Pancreas (tissue), 10 donors: ENCODE measurements around the gene GPR89A. TPM values are rescaled to one million over a fixed set of nuclear protein-coding genes. Genes with fewer than 3 reads are reported as not detected.
A peak's percentile ranks its signal among the peaks of the same experiment; 100 is the strongest.
"Not testable (repeated sequence)": the region's sequence is repeated elsewhere in the genome, so short reads cannot be mapped to it uniquely, and the experiment has no call there.

Experiments
- ATAC-seq, 4 donors: fragments of 200-7000 bp; cut with Tn5 transposase; one replicate each; pipeline versions ENCODE4 v1.8.0 to v1.9.1; 2020; ENCODE audit warnings: mild to moderate bottlenecking in 4 of 4, moderate library complexity in 4 of 4
- DNase-seq, 6 donors: peaks; one replicate each; pipeline ENCODE4 v3.0.0-alpha.2; 2020
- FAIRE-seq: peaks from 2 replicates; lab custom pipeline; 2012; peaks lifted over from hg19 to GRCh38; lab: Jason Lieb, UNC
- H3K27ac ChIP-seq, 4 donors: fragments of 200-600 bp; sonication (generic); 1 replicate in 3 of 4; 2 replicates in 1 of 4; pipeline versions ENCODE4 v1.5.0 to v1.8.0; 2020
- H3K27me3 ChIP-seq, 4 donors: fragments of 200-600 bp; one replicate each; pipeline ENCODE4 v1.8.0; 2021
- H3K36me3 ChIP-seq, 3 donors: fragments of 200-600 bp; sonication (generic) in 1 of 3; one replicate each; pipeline versions ENCODE4 v1.5.0 to v1.8.0; 2020 to 2021
- H3K4me1 ChIP-seq, 3 donors: fragments of 200-600 bp; one replicate each; pipeline ENCODE4 v1.8.0; 2021
- H3K4me3 ChIP-seq, 4 donors: fragments of 200-600 bp; sonication (generic) in 2 of 4; one replicate each; pipeline versions ENCODE4 v1.5.0 to v1.8.0; 2020 to 2021
- H3K9me3 ChIP-seq, 4 donors: fragments of 200-600 bp; one replicate each; pipeline ENCODE4 v1.8.0; 2021
- WGBS, 2 donors: extraction: QIAGEN DNeasy Blood & Tissue Kit; methylation state at CpG; one replicate each; pipeline ENCODE4 v1.1.7; 2013; 5-methylcytosine and 5-hydroxymethylcytosine counted together
- intact Hi-C, 3 donors: fragments of 100-400 bp; cut with DNase I; formaldehyde crosslinking; loops; one replicate each; pipeline versions ENCODE4 v1.11.1 to v1.14.2; 2022
- polyA plus RNA-seq, 2 donors: library from polyadenylated mRNA; stranded (reverse); fragments of 200-250 nt; gene quantifications; one replicate each; pipeline ENCODE4 v1.2.3, GENCODE V29; 2013
- total RNA-seq, 6 donors: library from RNA; stranded (reverse); fragmentation: NEBNext Ultra II Directional in 4 of 6; extraction: Animal tissue kit (Norgen Biotek cat#: 25700) in 4 of 6; gene quantifications; one replicate each; pipeline versions ENCODE4 v1.2.1 to v1.2.4, GENCODE V29; 2021 to 2023
- TF ChIP-seq, protein P1 (sequence below), 4 donors: fragments of 200-600 bp; sonication (generic) in 3 of 4; IDR thresholded peaks; one replicate each; pipeline versions ENCODE4 v1.5.0 to v1.8.0; 2021; ENCODE audit warnings: antibody characterized with exemption in 4 of 4
- donor health status: healthy with polysubstance abuse.
- donor health status: DM: no; HTN: no; CAD: no; lungs with moderate emphysema.
- donor health status: DM: no; HTN: no; CAD: no.
- donor health status: control.
- donor health status: control.
- donor health status: Bipolar disorder and iron deficiency.
- donor health status: DM: yes; HTN: yes; CAD: no.
- donor health status: DM: no; HTN: no; CAD: no.
- donor health status: DM: no; HTN: no; CAD: no.
- donor health status: DM: yes; HTN: yes; CAD: no.

The GPR89A gene
- total and polyA plus RNA-seq, 8 donors: 9.3 to 18.9 (median 12.5) TPM

DNA sequence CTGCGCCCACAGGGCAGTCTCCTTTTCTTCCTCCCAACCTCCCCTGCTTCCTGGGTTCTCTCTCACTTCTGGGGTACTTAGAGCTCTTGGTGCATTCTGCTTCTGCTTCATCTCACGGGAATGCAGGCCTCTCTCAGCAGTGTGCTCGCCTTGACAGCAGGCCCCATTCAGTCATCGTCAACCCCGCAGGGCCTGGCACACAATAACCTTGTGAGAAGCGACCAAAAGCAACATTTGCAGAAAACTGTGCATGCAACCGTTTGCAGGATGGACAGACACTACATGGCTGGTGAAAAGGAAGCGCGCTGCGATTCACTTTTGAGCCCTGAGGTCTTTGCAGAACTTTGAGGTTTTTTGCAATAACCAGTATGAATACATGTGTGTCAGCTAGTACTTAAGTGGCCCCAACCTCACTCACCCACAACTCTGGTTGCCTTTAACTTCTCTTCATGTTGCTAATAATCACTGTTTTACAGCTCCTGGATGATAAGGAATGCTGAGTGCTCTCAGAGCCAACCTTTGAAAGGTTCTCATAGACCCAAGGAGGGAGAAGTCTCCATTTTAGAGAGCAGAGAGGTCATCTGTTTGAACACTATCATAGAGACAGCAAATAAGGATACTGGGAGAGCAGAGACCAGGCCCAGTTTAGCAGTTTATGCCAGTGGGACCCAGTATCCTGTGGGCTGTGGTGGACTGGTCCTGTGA, 109.0 kb downstream of the GPR89A start:
- no peaks in the 10 kb centered on the region for H3K36me3 ChIP-seq
- WGBS, 2 donors: 85 to 87% methylated on average over 10 of the region's 10 CpGs
- no peaks in the 10 kb centered on the region for H3K9me3 ChIP-seq
- intact Hi-C loops: no loop called here
- H3K4me3 ChIP-seq: no peak overlapping the region
- ATAC-seq: no peak
- FAIRE-seq: no peak
- no peaks in the 10 kb centered on the region for H3K27me3 ChIP-seq
- H3K27ac ChIP-seq: no peak overlapping the region
- TF ChIP-seq, protein P1, sequence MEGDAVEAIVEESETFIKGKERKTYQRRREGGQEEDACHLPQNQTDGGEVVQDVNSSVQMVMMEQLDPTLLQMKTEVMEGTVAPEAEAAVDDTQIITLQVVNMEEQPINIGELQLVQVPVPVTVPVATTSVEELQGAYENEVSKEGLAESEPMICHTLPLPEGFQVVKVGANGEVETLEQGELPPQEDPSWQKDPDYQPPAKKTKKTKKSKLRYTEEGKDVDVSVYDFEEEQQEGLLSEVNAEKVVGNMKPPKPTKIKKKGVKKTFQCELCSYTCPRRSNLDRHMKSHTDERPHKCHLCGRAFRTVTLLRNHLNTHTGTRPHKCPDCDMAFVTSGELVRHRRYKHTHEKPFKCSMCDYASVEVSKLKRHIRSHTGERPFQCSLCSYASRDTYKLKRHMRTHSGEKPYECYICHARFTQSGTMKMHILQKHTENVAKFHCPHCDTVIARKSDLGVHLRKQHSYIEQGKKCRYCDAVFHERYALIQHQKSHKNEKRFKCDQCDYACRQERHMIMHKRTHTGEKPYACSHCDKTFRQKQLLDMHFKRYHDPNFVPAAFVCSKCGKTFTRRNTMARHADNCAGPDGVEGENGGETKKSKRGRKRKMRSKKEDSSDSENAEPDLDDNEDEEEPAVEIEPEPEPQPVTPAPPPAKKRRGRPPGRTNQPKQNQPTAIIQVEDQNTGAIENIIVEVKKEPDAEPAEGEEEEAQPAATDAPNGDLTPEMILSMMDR (IDR thresholded peaks at IDR 0.05): no peak
- H3K4me1 ChIP-seq: peaks cover 9 to 13% (median 10%) of the 10 kb centered on the region in 3 donors
- no peak for DNase-seq

DNA sequence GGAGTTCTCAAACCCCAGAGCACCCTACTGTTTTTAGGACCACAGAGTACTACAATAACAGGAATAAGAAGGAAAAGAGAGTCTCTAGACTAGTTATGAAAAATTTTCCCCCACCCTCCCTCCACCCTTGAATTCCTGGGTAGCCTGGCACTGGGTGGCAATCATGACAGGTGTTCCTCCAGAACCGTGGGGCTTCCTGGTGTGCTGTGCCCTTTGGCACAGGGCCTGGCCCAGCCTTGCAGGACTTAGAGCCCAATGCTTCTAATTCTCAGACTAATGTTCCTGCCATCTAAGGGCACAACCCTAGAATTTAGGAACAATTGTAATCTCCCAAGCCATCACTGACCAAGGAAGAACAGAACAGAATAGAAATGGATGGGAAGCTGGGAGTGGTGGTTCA, 110.0 kb downstream of the GPR89A start:
- Histone ChIP-seq H3K27me3 (no peaks in the 10 kb centered on the region), H3K4me3 (no peak overlapping the region), H3K4me1 (peaks cover 9 to 13% (median 10%) of the 10 kb centered on the region in 3 donors), H3K9me3 (no peaks in the 10 kb centered on the region), H3K27ac (no peak overlapping the region), H3K36me3 (no peaks in the 10 kb centered on the region)
- TF ChIP-seq, protein P1 (IDR thresholded peaks at IDR 0.05): no peak
- intact Hi-C loops: no loop called here
- peak in 2 of 6 donors; percentile 28 to 40 for DNase-seq
- FAIRE-seq: no peak
- 14 to 15% methylated on average over 1 of the region's 1 CpG for WGBS, 2 donors
- ATAC-seq: peak in 2 of 4 donors; percentile 26 to 40

DNA sequence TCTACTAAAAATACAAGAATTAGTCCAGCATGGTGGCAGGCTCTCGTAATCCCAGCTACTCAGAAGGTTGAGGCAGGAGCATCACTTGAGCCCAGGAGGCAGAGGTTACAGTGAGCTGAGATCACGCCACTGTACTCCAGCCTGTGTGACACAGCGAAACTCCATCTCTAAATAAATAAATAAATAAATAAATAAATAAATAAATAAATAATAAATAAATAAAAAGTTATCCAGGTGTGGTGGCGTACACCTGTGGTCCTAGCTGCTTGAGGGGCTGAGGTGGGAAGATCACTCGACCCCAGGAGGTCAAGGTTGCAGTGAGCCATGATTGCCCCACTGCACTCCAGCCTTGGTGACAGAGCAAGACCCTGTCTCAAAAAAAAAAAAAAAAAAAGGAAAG, 110.7 kb downstream of the GPR89A start:
- peaks cover 9 to 13% (median 10%) of the 10 kb centered on the region in 3 donors for H3K4me1 ChIP-seq
- H3K36me3 ChIP-seq, H3K27me3 ChIP-seq, FAIRE-seq, H3K27ac ChIP-seq, DNase-seq, H3K9me3 ChIP-seq, ATAC-seq, intact Hi-C loops, H3K4me3 ChIP-seq: not testable (repeated sequence)
- WGBS, 2 donors: 93 to 96% methylated on average over 5 of the region's 5 CpGs

DNA sequence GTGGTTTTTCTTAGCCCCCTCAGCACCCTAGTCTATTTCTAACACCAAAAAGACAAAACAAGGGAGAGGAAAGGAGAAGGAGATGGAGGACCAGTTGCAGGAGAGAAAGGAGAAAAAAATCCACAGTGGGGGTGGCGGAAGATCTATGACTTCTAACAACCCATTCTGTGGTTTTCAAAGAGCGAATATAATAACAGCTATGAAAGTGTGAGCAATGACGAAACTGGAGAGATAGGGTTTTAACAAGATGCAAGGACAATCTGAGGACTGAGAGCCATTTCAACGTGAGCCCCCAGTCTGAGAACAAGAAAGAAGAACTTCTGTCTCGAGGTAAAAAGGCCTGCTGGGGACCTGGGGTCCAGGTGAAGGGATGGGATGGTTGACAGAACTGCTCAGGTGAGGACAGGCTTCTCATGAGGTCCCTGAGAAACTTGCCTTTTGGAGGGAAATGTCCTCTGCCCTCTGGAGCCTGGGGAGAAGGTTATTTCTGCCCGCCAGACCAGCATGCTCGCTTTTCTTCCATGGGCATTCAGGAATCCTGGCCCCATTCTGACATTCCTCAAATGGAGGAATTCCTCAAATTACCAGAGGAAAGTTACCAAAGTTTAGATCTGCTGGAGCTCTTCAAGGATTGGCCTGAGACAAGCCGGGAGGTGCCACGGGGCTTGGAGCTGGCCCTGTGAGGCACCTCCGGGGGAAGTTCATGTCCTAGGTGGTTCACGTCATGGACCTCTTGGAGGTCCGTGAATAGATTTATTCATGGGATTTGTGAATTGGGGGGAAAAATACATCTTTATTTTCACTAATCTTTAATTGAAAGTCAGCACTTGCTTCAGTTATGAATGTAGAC, 111.7 kb downstream of the GPR89A start, which contains the start of gene CD160:
CD160 (plus strand) TSS at position 270 of the 850 bp plus-strand sequence. CDS start 8,829 bp downstream, outside the sequence.
- ATAC-seq (no peak), DNase-seq (no peak), FAIRE-seq (no peak)
- no peaks in the 10 kb centered on the region for H3K27me3 ChIP-seq
- TF ChIP-seq, protein P1 (IDR thresholded peaks at IDR 0.05): no peak
- no peak within 1 kb of the TSS for H3K27ac ChIP-seq
- H3K4me1 ChIP-seq: peaks cover 7 to 12% (median 8%) of the 10 kb centered on the region in 3 donors
- no peaks in the 10 kb centered on the region for H3K36me3 ChIP-seq
- H3K4me3 ChIP-seq: no peak within 1 kb of the TSS
- intact Hi-C loops: loop anchor here in 1 of 3 donors (5.0 kb wide), 1 partner anchor 117 kb away; no protein-coding TSS in a partner anchor
- no peaks in the 10 kb centered on the region for H3K9me3 ChIP-seq
- 93 to 94% methylated on average over 12 of the region's 12 CpGs for WGBS, 2 donors

Other genes with a start within 250 kb of the GPR89A start
- gene NBPF20, start 182.4 kb upstream of the GPR89A start, total RNA-seq: 1 to 10 TPM; 1.5 to 3.5 (median 2.1) TPM
- gene NBPF20, start 182.4 kb upstream of the GPR89A start, polyA plus RNA-seq: 1 to 10 TPM in 1 of 2 donors, under 1 TPM in 1; 0.66 to 1.1 TPM
- 1 to 10 TPM; 3.4 to 9.7 (median 8.1) TPM for gene PDZK1, start 99.4 kb downstream of the GPR89A start, total RNA-seq
- 10 to 100 TPM in 1 of 2 donors, 1 to 10 TPM in 1; 9.8 to 21.6 TPM for gene PDZK1, start 99.4 kb downstream of the GPR89A start, polyA plus RNA-seq
- under 1 TPM in 2 of 6 donors, not detected in 4; 0.12 to 0.15 TPM for gene CD160, start 111.5 kb downstream of the GPR89A start, total RNA-seq
- under 1 TPM in 1 of 2 donors, not detected in 1; 0.02 TPM for gene CD160, start 111.5 kb downstream of the GPR89A start, polyA plus RNA-seq
- 1 to 10 TPM; 4.9 to 8.1 (median 5.9) TPM for gene RNF115, start 216.1 kb downstream of the GPR89A start, total RNA-seq
- 1 to 10 TPM; 5.1 to 8.0 TPM for gene RNF115, start 216.1 kb downstream of the GPR89A start, polyA plus RNA-seq
- gene POLR3C, start 216.2 kb downstream of the GPR89A start, total RNA-seq: 10 to 100 TPM; 11.9 to 16.2 (median 14.6) TPM
- gene POLR3C, start 216.2 kb downstream of the GPR89A start, polyA plus RNA-seq: 10 to 100 TPM in 1 of 2 donors, 1 to 10 TPM in 1; 7.6 to 13.9 TPM
- gene NUDT17, start 237.6 kb downstream of the GPR89A start, total RNA-seq: 1 to 10 TPM; 1.0 to 2.6 (median 1.7) TPM
- 1 to 10 TPM; 2.6 to 3.6 TPM for gene NUDT17, start 237.6 kb downstream of the GPR89A start, polyA plus RNA-seq